ACC112 (cell line): ENCODE results near the gene TAL1.
A peak's percentile ranks its signal among the peaks of the same experiment; 100 is the strongest.
"Not testable (repeated sequence)": the region's sequence is repeated elsewhere in the genome, so short reads cannot be mapped to it uniquely, and the experiment has no call there.

Experiments used
- H2AFZ ChIP-seq: fragments of 200-600 bp; sonication (generic); one replicate; pipeline ENCODE4 v1.6.0; 2017; ENCODE audit warnings: antibody characterized with exemption, low read length; ENCODE audit not compliant: unreplicated experiment
- H3K27ac ChIP-seq: fragments of 200-600 bp; sonication (generic); 2 replicates; pipeline ENCODE4 v1.5.1; 2014; ENCODE audit warnings: low read depth, mild to moderate bottlenecking, antibody characterized with exemption, low read length, moderate library complexity
- H3K27me3 ChIP-seq: fragments of 200-600 bp; sonication (generic); 2 replicates; pipeline ENCODE4 v1.6.1; 2014; ENCODE audit warnings: mild to moderate bottlenecking, antibody characterized with exemption, low read length, moderate library complexity, mixed read lengths; ENCODE audit not compliant: insufficient read depth
- H3K36me3 ChIP-seq: fragments of 200-600 bp; sonication (generic); 2 replicates; pipeline ENCODE4 v1.6.1; 2016; ENCODE audit warnings: mild to moderate bottlenecking, antibody characterized with exemption, low read length, moderate library complexity, mixed read lengths; ENCODE audit not compliant: insufficient read depth
- H3K4me1 ChIP-seq: fragments of 200-600 bp; sonication (generic); one replicate; pipeline ENCODE4 v1.6.1; 2016; ENCODE audit warnings: low read length, mixed read lengths; ENCODE audit not compliant: insufficient read depth, unreplicated experiment, control insufficient read depth
- H3K4me3 ChIP-seq: fragments of 200-600 bp; sonication (generic); 2 replicates; pipeline ENCODE4 v1.5.1; 2014; ENCODE audit warnings: mild to moderate bottlenecking, low read depth, low read length
- H3K79me2 ChIP-seq: fragments of 200-600 bp; sonication (generic); one replicate; pipeline ENCODE4 v1.6.0; 2016; ENCODE audit warnings: low read length; ENCODE audit not compliant: control insufficient read depth, unreplicated experiment, insufficient read depth

The TAL1 gene

GRCh38 chr1:47193496-47193895 lies 38.5 kb downstream of the TAL1 start:
- H3K79me2 ChIP-seq, H2AFZ ChIP-seq, H3K4me3 ChIP-seq, H3K36me3 ChIP-seq, H3K27ac ChIP-seq: not testable (repeated sequence)
- Histone ChIP-seq H3K27me3 (peaks cover 20% of the 10 kb centered on the region), H3K4me1 (peaks cover 15% of the 10 kb centered on the region)

- no peak overlapping the region for H3K27ac ChIP-seq
- peaks cover 12% of the 10 kb centered on the region for H3K27me3 ChIP-seq
- no peaks in the 10 kb centered on the region for H3K36me3 ChIP-seq
- no peak overlapping the region for H3K4me3 ChIP-seq
- H3K79me2 ChIP-seq, result no peaks in the 10 kb centered on the region
- H3K4me1 ChIP-seq, result peaks cover 15% of the 10 kb centered on the region
- H2AFZ ChIP-seq, result no peak overlapping the region
These were observed 39.3 kb downstream of the TAL1 start for GRCh38 chr1:47192458-47193384.

GRCh38 chr1:47191940-47192457 lies 40.0 kb downstream of the TAL1 start:
- no peak overlapping the region for H2AFZ ChIP-seq

GRCh38 chr1:47190857-47191256 lies 41.2 kb downstream of the TAL1 start:
- Histone ChIP-seq H3K4me1 (peaks cover 15% of the 10 kb centered on the region), H3K4me3 (no peak overlapping the region), H3K36me3 (no peaks in the 10 kb centered on the region), H3K79me2 (no peaks in the 10 kb centered on the region), H3K27me3 (peaks cover 10% of the 10 kb centered on the region; the same call in 1 of the 2 replicates), H3K27ac (no peak overlapping the region), H2AFZ (no peak overlapping the region)

More at GRCh38 chr1:47191940-47192457, 40.0 kb downstream of the TAL1 start:
- Histone ChIP-seq H3K36me3 (no peaks in the 10 kb centered on the region), H3K4me1 (peaks cover 15% of the 10 kb centered on the region), H3K27me3 (peaks cover 10% of the 10 kb centered on the region), H3K79me2 (no peaks in the 10 kb centered on the region), H3K27ac (no peak overlapping the region), H3K4me3 (no peak overlapping the region)

- Histone ChIP-seq H3K4me1 (peaks cover 15% of the 10 kb centered on the region), H3K27me3 (peaks cover 10% of the 10 kb centered on the region; the same call in 1 of the 2 replicates), H2AFZ (peak overlapping the region; percentile 70), H3K36me3 (no peaks in the 10 kb centered on the region), H3K79me2 (no peaks in the 10 kb centered on the region), H3K4me3 (no peak overlapping the region), H3K27ac (no peak overlapping the region)
These were observed 41.5 kb downstream of the TAL1 start for GRCh38 chr1:47190509-47190855.

- Histone ChIP-seq H3K4me1 (peaks cover 15% of the 10 kb centered on the region), H3K36me3 (no peaks in the 10 kb centered on the region), H3K27ac (no peak within 1 kb of the TSS), H3K27me3 (peaks cover 9% of the 10 kb centered on the region; the same call in 1 of the 2 replicates), H3K4me3 (no peak within 1 kb of the TSS), H2AFZ (peak within 1 kb of the TSS; percentile 70), H3K79me2 (no peaks in the 10 kb centered on the region)
These were observed 42.0 kb downstream of the TAL1 start, which contains the start of gene PDZK1IP1 for GRCh38 chr1:47189844-47190508. Gene PDZK1IP1, minus strand, starts transcription at chr1:47190036. Its CDS starts 104 bp downstream, at chr1:47189932.

GRCh38 chr1:47188791-47189785 lies 42.9 kb downstream of the TAL1 start:
- H3K27me3 ChIP-seq, result peaks cover 3% of the 10 kb centered on the region; the same call in 1 of the 2 replicates
- H3K4me1 ChIP-seq, result peaks cover 15% of the 10 kb centered on the region
- no peak overlapping the region for H2AFZ ChIP-seq
- no peaks in the 10 kb centered on the region for H3K79me2 ChIP-seq
- no peak overlapping the region for H3K4me3 ChIP-seq
- H3K27ac ChIP-seq, result no peak overlapping the region
- H3K36me3 ChIP-seq, result no peaks in the 10 kb centered on the region

- Histone ChIP-seq H3K36me3 (no peaks in the 10 kb centered on the region), H2AFZ (no peak overlapping the region), H3K27me3 (no peaks in the 10 kb centered on the region), H3K79me2 (no peaks in the 10 kb centered on the region), H3K27ac (no peak overlapping the region), H3K4me3 (no peak overlapping the region), H3K4me1 (peaks cover 15% of the 10 kb centered on the region)
These were observed 44.1 kb downstream of the TAL1 start for GRCh38 chr1:47187926-47188250.

- no peaks in the 10 kb centered on the region for H3K27me3 ChIP-seq
- H3K27ac ChIP-seq, result no peak overlapping the region
- no peaks in the 10 kb centered on the region for H3K36me3 ChIP-seq
- no peak overlapping the region for H2AFZ ChIP-seq
- H3K4me1 ChIP-seq, result peaks cover 15% of the 10 kb centered on the region
- no peak overlapping the region for H3K4me3 ChIP-seq
- no peaks in the 10 kb centered on the region for H3K79me2 ChIP-seq
These were observed 44.6 kb downstream of the TAL1 start for GRCh38 chr1:47187231-47187925.
